H1 (cell line): ENCODE results near the gene SERGEF. TPM values are rescaled to one million over a fixed set of nuclear protein-coding genes. Genes with fewer than 3 reads are reported as not detected.

ENCODE experiments used
- CTCF ChIA-PET: fragments of 300-600 bp; sonication (Branson Sonifier 250); formaldehyde crosslinking; loops from one replicate; lab custom pipeline; 2021; ENCODE audit not compliant: partially characterized antibody; lab: Charles Lee
- POLR2A ChIA-PET: fragments of 300-600 bp; sonication (Branson Sonifier 250); formaldehyde crosslinking; loops from one replicate; lab custom pipeline; 2021; ENCODE audit warnings: inconsistent platforms; ENCODE audit not compliant: partially characterized antibody; lab: Charles Lee
- DNase-seq, 2 experiments: peaks; one replicate each; pipeline versions ENCODE4 v3.0.0 to v3.0.0-alpha.2; 2010 to 2022; ENCODE audit warnings: low spot score in 2 of 2, low read depth in 1 of 2, mixed read lengths in 1 of 2
- FAIRE-seq: peaks from 2 replicates; lab custom pipeline; 2011; peaks lifted over from hg19 to GRCh38; lab: Jason Lieb, UNC
- H2AFZ ChIP-seq: 2 replicates; pipeline ENCODE4 v1.8.1; 2012; ENCODE audit warnings: low read length, inconsistent platforms
- H2AK5ac ChIP-seq: 2 replicates; pipeline ENCODE4 v1.6.1; 2013; ENCODE audit warnings: low read depth, low read length
- H2BK120ac ChIP-seq: replicated peaks from 2 replicates; pipeline ENCODE3; 2013; ENCODE audit warnings: low read depth, low read length, inconsistent platforms
- H2BK12ac ChIP-seq: 2 replicates; pipeline ENCODE4 v1.6.1; 2013; ENCODE audit warnings: low read depth, low read length
- H2BK15ac ChIP-seq: 2 replicates; pipeline ENCODE4 v1.6.1; 2013; ENCODE audit warnings: low read length
- H2BK20ac ChIP-seq: 2 replicates; pipeline ENCODE4 v1.6.1; 2013; ENCODE audit warnings: low read length
- H2BK5ac ChIP-seq: 2 replicates; pipeline ENCODE4 v1.6.1; 2013; ENCODE audit warnings: low read depth, low read length
- H3K14ac ChIP-seq: 2 replicates; pipeline ENCODE4 v1.6.1; 2013; ENCODE audit warnings: inconsistent platforms; ENCODE audit not compliant: insufficient read length
- H3K18ac ChIP-seq: 2 replicates; pipeline ENCODE4 v1.6.1; 2013; ENCODE audit warnings: low read length; ENCODE audit errors: extremely low read depth
- H3K23ac ChIP-seq: 2 replicates; pipeline ENCODE4 v1.6.1; 2013; ENCODE audit warnings: inconsistent platforms; ENCODE audit not compliant: insufficient read length
- H3K23me2 ChIP-seq: 2 replicates; pipeline ENCODE4 v1.6.1; 2013; ENCODE audit warnings: low read depth, low read length
- H3K27ac ChIP-seq: 2 replicates; pipeline ENCODE4 v1.6.1; 2011; ENCODE audit warnings: low read depth, low read length, inconsistent platforms
- H3K27me3 ChIP-seq, 4 experiments: replicated peaks in 1 of 4; 1 replicate in 1 of 4; 2 replicates in 3 of 4; pipeline versions ENCODE4 v1.6.1 to v1.8.1; 2011 to 2013; ENCODE audit warnings: low read length in 3 of 4, mild to moderate bottlenecking in 3 of 4, inconsistent platforms in 2 of 4, mixed read lengths in 2 of 4, moderate library complexity in 1 of 4; ENCODE audit not compliant: control insufficient read depth in 3 of 4, insufficient read depth in 3 of 4; ENCODE audit errors: extremely low read depth in 1 of 4
- H3K36me3 ChIP-seq, 4 experiments: 2 replicates each; pipeline versions ENCODE4 v1.6.1 to v1.8.1; 2011 to 2013; ENCODE audit warnings: mild to moderate bottlenecking in 4 of 4, low read length in 3 of 4, moderate library complexity in 2 of 4, control low read depth in 1 of 4, inconsistent platforms in 1 of 4; ENCODE audit not compliant: insufficient read depth in 4 of 4, control insufficient read depth in 2 of 4
- H3K4ac ChIP-seq: replicated peaks from 2 replicates; pipeline ENCODE3; 2013; ENCODE audit warnings: low read length, low read depth, mixed read lengths, inconsistent platforms; ENCODE audit not compliant: insufficient read length
- H3K4me1 ChIP-seq, 4 experiments: replicated peaks in 1 of 4; 1 replicate in 1 of 4; 2 replicates in 3 of 4; pipeline versions ENCODE4 v1.6.1 to v1.8.1; 2011 to 2013; ENCODE audit warnings: low read length in 3 of 4, inconsistent platforms in 2 of 4, mixed read lengths in 1 of 4; ENCODE audit not compliant: insufficient read depth in 4 of 4, control insufficient read depth in 3 of 4
- H3K4me2 ChIP-seq, 2 experiments: 2 replicates each; pipeline versions ENCODE4 v1.6.1 to v1.8.1; 2011 to 2013; ENCODE audit warnings: low read depth in 2 of 2, low read length in 2 of 2, control low read depth in 1 of 2, inconsistent platforms in 1 of 2, mild to moderate bottlenecking in 1 of 2; ENCODE audit not compliant: insufficient read depth in 1 of 2
- H3K4me3 ChIP-seq, 4 experiments: fragments of 200-600, 300-600 bp in 1 of 4; sonication (generic), shearing (Covaris generic), sonication (Bioruptor Twin) in 1 of 4; 2 replicates each; pipeline versions ENCODE4 v1.5.1 to v1.8.1; 2011 to 2016; ENCODE audit warnings: low read length in 4 of 4, low read depth in 3 of 4, control low read depth in 2 of 4, inconsistent platforms in 2 of 4, mild to moderate bottlenecking in 2 of 4, mixed read lengths in 1 of 4, moderate library complexity in 1 of 4; ENCODE audit not compliant: insufficient read depth in 2 of 4; ENCODE audit errors: extremely low read depth in 1 of 4
- H3K56ac ChIP-seq: replicated peaks from 2 replicates; pipeline ENCODE3; 2013; ENCODE audit warnings: low read depth, mild to moderate bottlenecking, mixed read lengths, low read length, inconsistent platforms; ENCODE audit not compliant: insufficient read length
- H3K79me1 ChIP-seq: 2 replicates; pipeline ENCODE4 v1.6.1; 2013; ENCODE audit warnings: low read depth, low read length, control low read depth
- H3K79me2 ChIP-seq, 2 experiments: 2 replicates each; pipeline versions ENCODE4 v1.6.1 to v1.8.1; 2012 to 2013; ENCODE audit warnings: low read length in 2 of 2, mild to moderate bottlenecking in 2 of 2, inconsistent platforms in 1 of 2; ENCODE audit not compliant: insufficient read depth in 2 of 2, control insufficient read depth in 1 of 2
- H3K9ac ChIP-seq, 4 experiments: replicated peaks in 1 of 4; 1 replicate in 1 of 4; 2 replicates in 3 of 4; pipeline versions ENCODE4 v1.6.1 to v1.8.1; 2011 to 2013; ENCODE audit warnings: low read depth in 3 of 4, low read length in 3 of 4, control low read depth in 2 of 4, mild to moderate bottlenecking in 2 of 4, moderate library complexity in 2 of 4, inconsistent platforms in 1 of 4; ENCODE audit errors: extremely low read depth in 1 of 4
- H3K9me3 ChIP-seq, 2 experiments: 2 replicates each; pipeline versions ENCODE4 v1.6.1 to v1.8.1; 2012 to 2013; ENCODE audit warnings: mild to moderate bottlenecking in 2 of 2, moderate library complexity in 2 of 2, control low read depth in 1 of 2, inconsistent platforms in 1 of 2, low read depth in 1 of 2, low read length in 1 of 2, mixed read lengths in 1 of 2; ENCODE audit not compliant: insufficient read depth in 2 of 2
- H4K20me1 ChIP-seq, 2 experiments: replicated peaks in 1 of 2; 2 replicates each; pipeline versions ENCODE3 to v1.8.1; 2011 to 2013; ENCODE audit warnings: inconsistent platforms in 2 of 2, low read length in 2 of 2, mild to moderate bottlenecking in 1 of 2; ENCODE audit not compliant: insufficient read depth in 2 of 2, control insufficient read depth in 1 of 2
- H4K5ac ChIP-seq: 2 replicates; pipeline ENCODE4 v1.6.1; 2013; ENCODE audit warnings: low read length, low read depth, mixed read lengths, inconsistent platforms; ENCODE audit not compliant: insufficient read length
- H4K8ac ChIP-seq: 2 replicates; pipeline ENCODE4 v1.8.0; 2013; ENCODE audit warnings: mild to moderate bottlenecking, moderate library complexity, low read length, inconsistent platforms; ENCODE audit not compliant: insufficient read depth; ENCODE audit errors: extremely low read depth
- H4K91ac ChIP-seq: replicated peaks from 2 replicates; pipeline ENCODE3; 2013; ENCODE audit warnings: low read length, mixed read lengths, inconsistent platforms; ENCODE audit not compliant: insufficient read length
- CHD1 ChIP-seq: IDR thresholded peaks from 2 replicates; pipeline ENCODE4 v1.6.1; 2012; ENCODE audit warnings: low read depth, low read length, improper control_type of control experiment
- HDAC2 ChIP-seq, 2 experiments: fragments of 300-600 bp in 1 of 2; sonication (generic) in 1 of 2; IDR thresholded peaks; 2 replicates each; pipeline ENCODE4 v1.6.1; 2011 to 2012; ENCODE audit warnings: low read depth in 2 of 2, low read length in 2 of 2, mild to moderate bottlenecking in 2 of 2, moderate library complexity in 2 of 2, borderline replicate concordance in 1 of 2, inconsistent platforms in 1 of 2
- KDM1A ChIP-seq: fragments of 200-600, 300-600 bp; sonication (generic); IDR thresholded peaks from 2 replicates; pipeline ENCODE4 v1.7.1; 2016; ENCODE audit warnings: mild to moderate bottlenecking, low read length, borderline replicate concordance
- NRF1 ChIP-seq: IDR thresholded peaks from 2 replicates; pipeline ENCODE4 v1.6.1; 2011; ENCODE audit warnings: mild to moderate bottlenecking, low read depth, low read length, improper control_type of control experiment
- POLR2AphosphoS5 ChIP-seq: IDR thresholded peaks from 2 replicates; pipeline ENCODE4 v1.6.1; 2011; ENCODE audit warnings: low read depth, low read length
- YY1 ChIP-seq: IDR thresholded peaks from 2 replicates; pipeline ENCODE4 v1.6.1; 2011; ENCODE audit warnings: low read depth, mild to moderate bottlenecking, low read length
- WGBS, 2 experiments: shearing (Covaris generic) in 1 of 2; methylation state at CpG; one replicate each; pipeline versions ENCODE4 v1.1.6 to v1.1.7; 2013 to 2015; ENCODE audit warnings: low lambda C conversion rate in 2 of 2, mixed read lengths in 2 of 2, inconsistent platforms in 1 of 2, low coverage in 1 of 2, missing lambda C conversion rate in 1 of 2; ENCODE audit not compliant: insufficient replicate concordance in 2 of 2, insufficient coverage in 1 of 2, insufficient read length in 1 of 2; ENCODE audit errors: extremely low coverage in 1 of 2, missing lambda C conversion rate in 1 of 2; 5-methylcytosine and 5-hydroxymethylcytosine counted together
- polyA plus RNA-seq, 7 experiments: library from polyadenylated mRNA; depleted of rRNA in 3 of 7; stranded (reverse) in 5 of 7; unstranded in 2 of 7; fragments of >200 nt in 5 of 7; fragments of 200-250 nt in 2 of 7; gene quantifications; 1 replicate in 5 of 7; 2 replicates in 1 of 7; 4 replicates in 1 of 7; pipeline versions ENCODE4 v1.2.1 to v1.2.3, GENCODE V29; 2011 to 2013; ENCODE audit warnings: missing spikeins in 2 of 7, mixed read lengths in 2 of 7
- total RNA-seq: library from RNA; stranded (reverse); fragmentation: NEBNext Ultra II Directional; extraction: Animal tissue kit (Norgen Biotek cat#: 25700); gene quantifications from 2 replicates; pipeline ENCODE4 v1.2.1, GENCODE V29; 2021

The SERGEF gene
- total and polyA plus RNA-seq, 2 of the 8 experiments (the other 6 are each of a cell fraction or from before 2014, with no cell fraction given) = 16.6 to 28.8 TPM

- H2AFZ ChIP-seq = no peak overlapping the region
- H2AK5ac ChIP-seq = no peak overlapping the region
- FAIRE-seq (no peak), DNase-seq (no peak)
- no peak overlapping the region for H3K4me3 ChIP-seq
- no peaks in the 10 kb centered on the region for H3K79me1 ChIP-seq
- CTCF ChIA-PET = interaction anchor here (0.8 to 4.1 kb wide), 7 partner anchors 14 to 203 kb away, joined by 3 to 28 read pairs (median 9); no protein-coding TSS in a partner anchor
- no peaks in the 10 kb centered on the region for H3K79me2 ChIP-seq
- H3K27ac ChIP-seq = no peak overlapping the region
- H3K23me2 ChIP-seq = no peaks in the 10 kb centered on the region
- TF ChIP-seq YY1 (no peak), POLR2AphosphoS5 (no peak), KDM1A (no peak), NRF1 (no peak), CHD1 (no peak), HDAC2 (IDR thresholded peaks at IDR 0.05; ENCODE audit: borderline replicate concordance in 1 of 2, low read depth in 2 of 2, low read length in 2 of 2) (no peak)
- POLR2A ChIA-PET = no interaction called here
- no peak overlapping the region for H2BK15ac ChIP-seq
- no peaks in the 10 kb centered on the region for H3K36me3 ChIP-seq
- WGBS, 2 experiments = 88% methylated on average over 9 of the region's 18 CpGs; no CpG with 5 or more reads in 1 of the 2 experiments
- H4K5ac ChIP-seq = no peak overlapping the region
- no peak overlapping the region for H3K56ac ChIP-seq
- no peak overlapping the region for H3K4ac ChIP-seq
- no peak overlapping the region for H4K8ac ChIP-seq
- no peak overlapping the region for H4K91ac ChIP-seq
- no peak overlapping the region for H2BK120ac ChIP-seq
- no peaks in the 10 kb centered on the region for H3K27me3 ChIP-seq
- H3K4me2 ChIP-seq = no peak overlapping the region
- H3K4me1 ChIP-seq = no peaks in the 10 kb centered on the region
- no peak overlapping the region for H2BK20ac ChIP-seq
- no peaks in the 10 kb centered on the region for H4K20me1 ChIP-seq
- no peak overlapping the region for H3K23ac ChIP-seq
- no peak overlapping the region for H3K9ac ChIP-seq
- no peak overlapping the region for H3K14ac ChIP-seq
- no peak overlapping the region for H2BK5ac ChIP-seq
- no peak overlapping the region for H3K18ac ChIP-seq
- H2BK12ac ChIP-seq = no peak overlapping the region
- H3K9me3 ChIP-seq = no peaks in the 10 kb centered on the region; a peak in 1 of 4 replicates
These were observed 237.2 kb downstream of the SERGEF start for GRCh38 chr11:17775507-17776211.
